Hepatocyte (in vitro differentiated cells): Measurements from ENCODE around the gene AHNAK. TPM values are rescaled to one million over a fixed set of nuclear protein-coding genes. Genes with fewer than 3 reads are reported as not detected.
A peak's percentile ranks its signal among the peaks of the same experiment; 100 is the strongest.

Experiments used
- DNase-seq: peaks from one replicate; pipeline ENCODE4 v3.0.0-alpha.2; 2016; ENCODE audit warnings: low spot score
- H2AFZ ChIP-seq: fragments of 200-600 bp; sonication (generic); 2 replicates; pipeline ENCODE4 v1.6.0; 2016; ENCODE audit warnings: antibody characterized with exemption, mild to moderate bottlenecking
- H3K27ac ChIP-seq: fragments of 200-600 bp; sonication (generic); 2 replicates; pipeline ENCODE4 v1.5.1; 2016; ENCODE audit warnings: mild to moderate bottlenecking
- H3K27me3 ChIP-seq: fragments of 200-600 bp; sonication (generic); 2 replicates; pipeline ENCODE4 v1.6.1; 2016
- H3K36me3 ChIP-seq: fragments of 200-600 bp; sonication (generic); replicated peaks from 2 replicates; pipeline ENCODE4 v1.5.1; 2016; ENCODE audit warnings: low read depth; ENCODE audit not compliant: insufficient read depth
- H3K4me1 ChIP-seq: fragments of 200-600 bp; sonication (generic); 2 replicates; pipeline ENCODE4 v1.5.1; 2016; ENCODE audit warnings: mild to moderate bottlenecking, moderate library complexity; ENCODE audit not compliant: insufficient read depth
- H3K4me2 ChIP-seq: fragments of 200-600 bp; sonication (generic); 2 replicates; pipeline ENCODE4 v1.6.0; 2016
- H3K4me3 ChIP-seq: fragments of 200-600 bp; sonication (generic); 2 replicates; pipeline ENCODE4 v1.5.1; 2016; ENCODE audit warnings: mild to moderate bottlenecking
- H3K79me2 ChIP-seq: fragments of 200-600 bp; sonication (generic); 2 replicates; pipeline ENCODE4 v1.6.0; 2017; ENCODE audit warnings: mild to moderate bottlenecking
- H3K9me2 ChIP-seq: fragments of 200-600 bp; sonication (generic); replicated peaks from 2 replicates; pipeline ENCODE4 v1.6.0; 2017; ENCODE audit warnings: mild to moderate bottlenecking; ENCODE audit not compliant: insufficient read depth
- H3K9me3 ChIP-seq: fragments of 200-600 bp; sonication (generic); 2 replicates; pipeline ENCODE4 v1.5.1; 2016; ENCODE audit warnings: low read depth, mild to moderate bottlenecking
- H4K20me1 ChIP-seq: fragments of 200-600 bp; sonication (generic); 2 replicates; pipeline ENCODE4 v1.6.0; 2016; ENCODE audit warnings: mild to moderate bottlenecking; ENCODE audit not compliant: insufficient read depth, poor library complexity, severe bottlenecking
- CTCF ChIP-seq: fragments of 200-600 bp; sonication (generic); IDR thresholded peaks from 2 replicates; pipeline ENCODE4 v1.5.1; 2016; ENCODE audit warnings: antibody characterized with exemption, mild to moderate bottlenecking; ENCODE audit not compliant: poor library complexity
- EZH2 ChIP-seq: fragments of 200-600 bp; sonication (generic); IDR thresholded peaks from 2 replicates; pipeline ENCODE4 v1.6.1; 2016; ENCODE audit warnings: antibody characterized with exemption, mild to moderate bottlenecking, borderline replicate concordance
- EZH2phosphoT487 ChIP-seq: fragments of 200-600 bp; sonication (generic); IDR thresholded peaks from one replicate; pipeline ENCODE4 v1.6.1; 2018; ENCODE audit warnings: antibody characterized with exemption, mild to moderate bottlenecking, low read depth, moderate library complexity; ENCODE audit not compliant: unreplicated experiment, severe bottlenecking
- WGBS: methylation state at CpG from one replicate; pipeline ENCODE4 v1.1.6; 2016; ENCODE audit warnings: low lambda C conversion rate; ENCODE audit errors: missing lambda C conversion rate; 5-methylcytosine and 5-hydroxymethylcytosine counted together
- polyA plus RNA-seq: library from polyadenylated mRNA; unstranded; fragments of >200 nt; fragmentation: Nextera tagmentation; extraction: Ambion mirVana; gene quantifications from 2 replicates; pipeline ENCODE4 v1.2.1, GENCODE V29; 2016
- total RNA-seq: library from RNA; depleted of rRNA; stranded (reverse); fragments of >200 nt; gene quantifications from 2 replicates; pipeline ENCODE4 v1.2.3, GENCODE V29; 2014

Gene AHNAK
- total and polyA plus RNA-seq, 2 experiments from 2014 or later, result 47.6 to 237 TPM

- Histone ChIP-seq H3K79me2 (no peaks in the 10 kb centered on the region), H3K4me1 (peaks cover 18% of the 10 kb centered on the region), H2AFZ (no peak overlapping the region), H3K36me3 (no peaks in the 10 kb centered on the region), H3K9me2 (no peaks in the 10 kb centered on the region), H3K9me3 (no peaks in the 10 kb centered on the region), H4K20me1 (no peaks in the 10 kb centered on the region), H3K4me3 (no peak overlapping the region), H3K27me3 (no peaks in the 10 kb centered on the region), H3K4me2 (no peak overlapping the region), H3K27ac (peak overlapping the region; percentile 91)
- 86% methylated on average over 4 of the region's 4 CpGs for WGBS
- TF ChIP-seq EZH2phosphoT487 (no peak), CTCF (no peak), EZH2 (no peak)
- DNase-seq, result no peak
These were observed 89.1 kb downstream of the AHNAK start for GRCh38 chr11:62457478-62457877.

- no peaks in the 10 kb centered on the region for H3K9me3 ChIP-seq
- no peaks in the 10 kb centered on the region for H3K27me3 ChIP-seq
- no peak overlapping the region for H3K4me2 ChIP-seq
- no peak overlapping the region for H3K4me3 ChIP-seq
- no peaks in the 10 kb centered on the region for H3K36me3 ChIP-seq
- peaks cover 15% of the 10 kb centered on the region for H3K4me1 ChIP-seq
- WGBS, result 70% methylated on average over 4 of the region's 4 CpGs
- peak; percentile 41 for DNase-seq
- no peaks in the 10 kb centered on the region for H3K79me2 ChIP-seq
- H4K20me1 ChIP-seq, result no peaks in the 10 kb centered on the region
- H3K9me2 ChIP-seq, result no peaks in the 10 kb centered on the region
- H3K27ac ChIP-seq, result peak overlapping the region; percentile 91
- H2AFZ ChIP-seq, result no peak overlapping the region
- TF ChIP-seq EZH2phosphoT487 (no peak), CTCF (no peak), EZH2 (no peak)
These were observed 90.0 kb downstream of the AHNAK start for GRCh38 chr11:62456630-62457029.

- H3K36me3 ChIP-seq, result no peaks in the 10 kb centered on the region
- H3K9me2 ChIP-seq, result no peaks in the 10 kb centered on the region
- WGBS, result 83% methylated on average over 11 of the region's 11 CpGs
- H2AFZ ChIP-seq, result no peak overlapping the region
- H3K79me2 ChIP-seq, result no peaks in the 10 kb centered on the region
- H3K27ac ChIP-seq, result no peak overlapping the region
- H3K27me3 ChIP-seq, result no peaks in the 10 kb centered on the region
- H3K4me1 ChIP-seq, result peaks cover 1% of the 10 kb centered on the region
- no peak overlapping the region for H3K4me2 ChIP-seq
- H3K4me3 ChIP-seq, result no peak overlapping the region
- no peaks in the 10 kb centered on the region for H3K9me3 ChIP-seq
- DNase-seq, result no peak
- no peaks in the 10 kb centered on the region for H4K20me1 ChIP-seq
- TF ChIP-seq EZH2phosphoT487, result no peak
- no peak for TF ChIP-seq CTCF
- TF ChIP-seq EZH2, result no peak
These were observed 93.7 kb downstream of the AHNAK start for GRCh38 chr11:62452839-62453468.

- Histone ChIP-seq H4K20me1 (no peaks in the 10 kb centered on the region), H3K27me3 (no peaks in the 10 kb centered on the region), H3K79me2 (no peaks in the 10 kb centered on the region), H3K27ac (no peak overlapping the region), H3K36me3 (no peaks in the 10 kb centered on the region), H3K4me1 (no peaks in the 10 kb centered on the region), H3K4me3 (no peak overlapping the region), H3K4me2 (no peak overlapping the region), H3K9me2 (no peaks in the 10 kb centered on the region), H3K9me3 (no peaks in the 10 kb centered on the region), H2AFZ (no peak overlapping the region)
- TF ChIP-seq EZH2phosphoT487 (no peak), CTCF (no peak), EZH2 (no peak)
- 62% methylated on average over 6 of the region's 6 CpGs for WGBS
- no peak for DNase-seq
These were observed 94.3 kb downstream of the AHNAK start for GRCh38 chr11:62452261-62452660.
